Colonic mucosa (tissue), 4 donors: ENCODE measurements around the gene BRD3OS. TPM values are rescaled to one million over a fixed set of nuclear protein-coding genes. Genes with fewer than 3 reads are reported as not detected.

Experiments used
- DNase-seq: peaks from one replicate; pipeline ENCODE4 v3.0.0-alpha.2; 2020
- H3K27ac ChIP-seq: fragments of 200-600 bp; one replicate; pipeline ENCODE4 v1.8.0; 2021
- H3K27me3 ChIP-seq: fragments of 200-600 bp; one replicate; pipeline ENCODE4 v1.8.0; 2021
- H3K36me3 ChIP-seq: fragments of 200-600 bp; one replicate; pipeline ENCODE4 v1.8.0; 2021
- H3K4me1 ChIP-seq: fragments of 200-600 bp; one replicate; pipeline ENCODE4 v1.8.0; 2021; ENCODE audit warnings: mild to moderate bottlenecking
- H3K4me3 ChIP-seq: fragments of 200-600 bp; one replicate; pipeline ENCODE4 v1.8.0; 2021
- H3K9ac ChIP-seq, 2 donors: one replicate each; pipeline ENCODE4 v1.7.0; 2013; ENCODE audit warnings: control low read depth in 2 of 2, low read depth in 2 of 2, low read length in 2 of 2
- H3K9me3 ChIP-seq: fragments of 200-600 bp; one replicate; pipeline ENCODE4 v1.8.0; 2021
- intact Hi-C: fragments of 100-400 bp; cut with DNase I; formaldehyde crosslinking; loops from one replicate; pipeline ENCODE4 v1.14.1; 2022
- total RNA-seq, 2 donors: library from RNA; stranded (reverse); fragmentation: NEBNext Ultra II Directional in 1 of 2; extraction: Animal tissue kit (Norgen Biotek cat#: 25700) in 1 of 2; gene quantifications; one replicate each; pipeline ENCODE4 v1.2.1, GENCODE V29; 2021
- TF ChIP-seq, protein P1 (sequence below): fragments of 200-600 bp; IDR thresholded peaks from one replicate; pipeline ENCODE4 v1.8.0; 2022; ENCODE audit warnings: antibody characterized with exemption, mild to moderate bottlenecking
- donor health status: healthy.
- donor health status: DM: no; HTN: no; CAD: no.
- donor health status: DM: no; HTN: no; CAD: no.

Gene BRD3OS
- total RNA-seq, 2 donors from 2014 or later = 5.2 to 6.9 TPM

- TF ChIP-seq, protein P1, sequence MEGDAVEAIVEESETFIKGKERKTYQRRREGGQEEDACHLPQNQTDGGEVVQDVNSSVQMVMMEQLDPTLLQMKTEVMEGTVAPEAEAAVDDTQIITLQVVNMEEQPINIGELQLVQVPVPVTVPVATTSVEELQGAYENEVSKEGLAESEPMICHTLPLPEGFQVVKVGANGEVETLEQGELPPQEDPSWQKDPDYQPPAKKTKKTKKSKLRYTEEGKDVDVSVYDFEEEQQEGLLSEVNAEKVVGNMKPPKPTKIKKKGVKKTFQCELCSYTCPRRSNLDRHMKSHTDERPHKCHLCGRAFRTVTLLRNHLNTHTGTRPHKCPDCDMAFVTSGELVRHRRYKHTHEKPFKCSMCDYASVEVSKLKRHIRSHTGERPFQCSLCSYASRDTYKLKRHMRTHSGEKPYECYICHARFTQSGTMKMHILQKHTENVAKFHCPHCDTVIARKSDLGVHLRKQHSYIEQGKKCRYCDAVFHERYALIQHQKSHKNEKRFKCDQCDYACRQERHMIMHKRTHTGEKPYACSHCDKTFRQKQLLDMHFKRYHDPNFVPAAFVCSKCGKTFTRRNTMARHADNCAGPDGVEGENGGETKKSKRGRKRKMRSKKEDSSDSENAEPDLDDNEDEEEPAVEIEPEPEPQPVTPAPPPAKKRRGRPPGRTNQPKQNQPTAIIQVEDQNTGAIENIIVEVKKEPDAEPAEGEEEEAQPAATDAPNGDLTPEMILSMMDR = no peak
- H3K9ac ChIP-seq = no peak overlapping the region
- H3K36me3 ChIP-seq = no peaks in the 10 kb centered on the region
Measured at GRCh38 chr9:134004881-134005280, 20.4 kb upstream of the BRD3OS start.

DNA sequence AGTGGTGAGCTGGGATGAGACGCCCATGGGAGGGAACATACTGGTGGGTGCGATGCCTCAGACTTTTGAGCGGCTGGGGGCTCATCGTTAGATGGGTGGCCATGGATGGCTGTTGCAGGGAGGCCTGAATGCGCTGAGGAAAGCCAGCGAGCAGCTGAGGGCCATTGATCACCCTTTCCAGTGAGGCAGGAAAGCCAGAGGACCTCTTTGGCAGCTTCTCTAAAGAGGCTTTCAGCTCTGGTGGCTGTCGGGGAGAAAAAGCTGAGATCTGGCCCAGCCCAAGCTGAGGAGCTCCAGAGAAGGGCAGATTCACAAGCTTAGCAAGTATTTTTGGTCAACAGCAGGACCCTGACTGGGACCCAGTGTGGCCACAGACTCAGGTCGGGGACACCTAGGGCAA lies 19.9 kb upstream of the BRD3OS start:
- TF ChIP-seq, protein P1 = no peak
- H3K27me3 ChIP-seq = no peaks in the 10 kb centered on the region
- no peak for DNase-seq
- H3K36me3 ChIP-seq = no peaks in the 10 kb centered on the region
- no peaks in the 10 kb centered on the region for H3K9me3 ChIP-seq
- intact Hi-C loops = no loop called here
- no peak overlapping the region for H3K9ac ChIP-seq
- no peak overlapping the region for H3K27ac ChIP-seq
- no peak overlapping the region for H3K4me3 ChIP-seq
- H3K4me1 ChIP-seq = no peaks in the 10 kb centered on the region

More at GRCh38 chr9:134004881-134005280, 20.4 kb upstream of the BRD3OS start:
- no peak for DNase-seq
- no peaks in the 10 kb centered on the region for H3K27me3 ChIP-seq
- H3K9me3 ChIP-seq = no peaks in the 10 kb centered on the region
- H3K4me3 ChIP-seq = no peak overlapping the region
- intact Hi-C loops = no loop called here
- no peaks in the 10 kb centered on the region for H3K4me1 ChIP-seq
- H3K27ac ChIP-seq = no peak overlapping the region

- intact Hi-C loops = no loop called here
- TF ChIP-seq, protein P1 = no peak
- H3K27ac ChIP-seq = no peak overlapping the region
- H3K4me3 ChIP-seq = no peak overlapping the region
- H3K27me3 ChIP-seq = no peaks in the 10 kb centered on the region
- H3K9me3 ChIP-seq = no peaks in the 10 kb centered on the region
- H3K36me3 ChIP-seq = no peaks in the 10 kb centered on the region
- DNase-seq = no peak
- H3K4me1 ChIP-seq = no peaks in the 10 kb centered on the region
- H3K9ac ChIP-seq = no peak overlapping the region
Measured at GRCh38 chr9:134007150-134007549, 18.1 kb upstream of the BRD3OS start.

- no peaks in the 10 kb centered on the region for H3K9me3 ChIP-seq
- intact Hi-C loops = no loop called here
- H3K9ac ChIP-seq = no peak overlapping the region
- no peak overlapping the region for H3K27ac ChIP-seq
- H3K4me1 ChIP-seq = no peaks in the 10 kb centered on the region
- no peaks in the 10 kb centered on the region for H3K27me3 ChIP-seq
- no peak overlapping the region for H3K4me3 ChIP-seq
- DNase-seq = no peak
- no peaks in the 10 kb centered on the region for H3K36me3 ChIP-seq
- TF ChIP-seq, protein P1 = no peak
Measured at GRCh38 chr9:134007571-134007970, 17.7 kb upstream of the BRD3OS start.

DNA sequence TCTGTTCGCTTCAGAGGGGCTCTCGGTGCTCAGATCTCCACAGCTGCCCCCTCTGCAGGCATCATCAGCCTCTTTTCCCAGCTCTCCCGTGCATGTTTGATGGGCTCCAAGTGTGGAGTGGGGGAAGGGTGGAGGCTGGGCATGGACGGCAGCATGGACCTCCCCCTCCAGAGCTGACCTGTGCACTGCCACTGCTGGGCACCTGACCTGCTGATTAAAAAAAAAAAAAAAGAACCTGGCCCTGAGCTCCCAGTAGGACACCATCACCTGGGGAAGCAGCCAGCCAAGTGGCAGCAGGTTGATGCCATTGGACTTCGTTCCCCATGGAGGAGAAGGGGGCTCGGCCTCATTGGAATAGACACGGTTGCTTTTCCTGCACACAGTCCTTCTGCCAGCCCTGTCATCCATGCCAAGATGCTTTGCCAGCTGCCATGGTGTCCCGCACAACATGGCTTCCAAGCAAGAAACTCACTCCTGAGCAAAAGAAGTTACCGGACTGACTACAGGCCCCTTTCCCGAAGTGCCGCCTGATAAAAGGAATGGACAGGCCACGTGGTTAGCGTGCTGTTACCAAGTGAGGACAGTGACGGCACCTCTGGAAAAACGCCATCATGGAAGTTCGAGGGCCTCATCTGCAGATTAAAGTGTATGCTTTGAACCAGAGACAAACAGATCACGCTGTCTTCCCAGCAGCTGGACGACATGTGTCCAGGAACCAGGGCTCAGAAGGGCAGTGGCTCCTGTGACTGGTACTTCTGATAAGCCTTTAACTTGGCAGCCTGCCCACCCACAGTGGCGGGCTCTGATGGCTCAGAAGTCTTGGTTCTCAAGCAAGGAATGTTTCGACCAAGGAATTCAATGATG lies 14.7 kb upstream of the BRD3OS start:
- H3K9ac ChIP-seq = no peak overlapping the region
- DNase-seq = no peak
- TF ChIP-seq, protein P1 = no peak
- H3K27me3 ChIP-seq = no peaks in the 10 kb centered on the region
- H3K4me1 ChIP-seq = no peaks in the 10 kb centered on the region
- no peaks in the 10 kb centered on the region for H3K36me3 ChIP-seq
- intact Hi-C loops = no loop called here
- H3K9me3 ChIP-seq = no peaks in the 10 kb centered on the region
- no peak overlapping the region for H3K27ac ChIP-seq
- H3K4me3 ChIP-seq = no peak overlapping the region
